Activated T-cell treated with anti-CD3 and anti-CD28 coated beads, Interleukin-2, amount 50 U/mL, for 24 hours (primary cell): ENCODE measurements around the gene MYO1D.
A peak's percentile ranks its signal among the peaks of the same experiment; 100 is the strongest.
"Not testable (repeated sequence)": the region's sequence is repeated elsewhere in the genome, so short reads cannot be mapped to it uniquely, and the experiment has no call there.

Source experiments
- DNase-seq: peaks from one replicate; pipeline ENCODE4 v3.0.0-alpha.2; 2020
- H3K27ac Mint-ChIP-seq: 2 replicates; pipeline ENCODE4 v1.8.0; 2020; ENCODE audit warnings: mild to moderate bottlenecking, mixed read lengths
- H3K27me3 Mint-ChIP-seq: 2 replicates; pipeline ENCODE4 v1.8.0; 2020; ENCODE audit warnings: mixed read lengths
- H3K36me3 Mint-ChIP-seq: 2 replicates; pipeline ENCODE4 v1.8.0; 2020; ENCODE audit warnings: low read depth, mixed read lengths
- H3K4me1 Mint-ChIP-seq: 2 replicates; pipeline ENCODE4 v1.8.0; 2020; ENCODE audit warnings: low read depth, mixed read lengths
- H3K4me3 Mint-ChIP-seq: 2 replicates; pipeline ENCODE4 v1.8.0; 2020; ENCODE audit warnings: mild to moderate bottlenecking, moderate library complexity, mixed read lengths
- H3K9me3 Mint-ChIP-seq: 2 replicates; pipeline ENCODE4 v1.8.0; 2020; ENCODE audit warnings: mixed read lengths

MYO1D gene

DNA sequence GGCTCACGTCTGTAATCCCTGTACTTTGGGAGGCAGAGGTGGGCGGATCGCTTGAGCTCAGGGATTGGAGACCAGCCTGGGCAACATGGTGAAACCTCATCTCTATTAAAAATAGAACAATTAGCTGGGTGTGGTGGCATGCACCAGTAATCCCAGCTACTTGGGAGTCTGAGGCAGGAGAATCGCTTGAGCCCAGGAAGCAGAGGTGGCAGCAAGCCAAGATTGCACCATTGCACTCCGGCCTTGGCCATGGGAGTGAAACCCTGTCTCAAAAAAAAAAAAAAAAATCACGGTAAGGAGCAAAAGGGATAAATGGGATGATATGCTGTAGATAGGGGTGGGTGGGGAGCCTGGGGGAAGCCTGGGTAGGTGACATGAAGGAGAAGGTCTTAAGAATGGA is 30.7 kb upstream of the MYO1D start:
- peaks cover 17% of the 10 kb centered on the region for H3K4me1 Mint-ChIP-seq

GRCh38 chr17:32904891-32905290 is 28.0 kb upstream of the MYO1D start:
- DNase-seq: no peak
- Mint-ChIP-seq H3K27me3 (peaks cover 31% of the 10 kb centered on the region), H3K4me3 (no peak overlapping the region), H3K27ac (no peak overlapping the region), H3K4me1 (peaks cover 17% of the 10 kb centered on the region), H3K36me3 (no peaks in the 10 kb centered on the region), H3K9me3 (no peaks in the 10 kb centered on the region)

More for the DNA sequence above, 30.7 kb upstream of the MYO1D start:
- Mint-ChIP-seq H3K9me3 (no peaks in the 10 kb centered on the region), H3K27me3 (peaks cover 30% of the 10 kb centered on the region), H3K4me3 (no peak overlapping the region), H3K27ac (no peak overlapping the region), H3K36me3 (no peaks in the 10 kb centered on the region)
- no peak for DNase-seq

DNA sequence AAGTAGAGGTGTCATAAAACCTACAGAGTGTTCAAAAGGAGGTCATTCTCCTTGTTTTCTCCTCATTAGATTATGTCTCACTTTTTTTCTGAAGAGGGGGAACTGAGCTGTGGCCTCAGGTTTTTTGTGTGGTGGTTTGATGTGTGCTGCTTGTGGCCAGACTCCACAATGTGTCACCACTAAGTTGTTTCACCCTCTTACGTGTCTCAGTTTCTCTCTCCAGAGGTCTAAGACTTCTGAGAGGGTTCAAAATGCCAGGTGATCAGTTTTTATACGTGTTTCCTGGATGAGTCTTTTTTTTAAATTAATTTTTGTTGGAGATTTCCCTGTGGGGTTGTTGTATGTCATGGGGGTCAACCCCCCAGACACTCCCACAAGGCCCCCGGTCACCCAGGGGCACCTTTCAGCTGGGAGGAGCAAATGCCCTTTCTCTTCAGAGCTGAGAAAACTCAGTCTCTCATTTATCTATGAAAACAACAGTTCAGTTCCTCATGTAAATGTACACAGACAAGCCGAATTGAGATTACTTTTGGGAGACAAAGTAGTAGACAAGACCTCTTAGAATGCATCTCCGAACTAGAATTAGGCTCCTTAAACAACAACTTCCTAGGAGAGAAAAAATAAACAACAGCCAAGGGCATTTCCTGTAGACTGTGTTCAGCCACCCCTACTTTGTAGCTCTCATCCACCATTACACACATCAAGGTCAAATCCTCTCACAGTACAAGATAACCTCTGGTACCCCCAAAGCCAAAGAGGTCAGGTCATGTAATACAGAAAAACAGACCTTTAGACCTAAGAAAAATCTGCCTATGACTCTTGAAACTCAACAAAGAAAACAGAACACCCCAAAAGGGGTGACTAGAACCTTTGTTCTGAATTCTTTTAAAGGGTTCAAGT is 27.1 kb upstream of the MYO1D start:
- Mint-ChIP-seq H3K4me3 (no peak overlapping the region), H3K27me3 (peaks cover 29% of the 10 kb centered on the region), H3K36me3 (no peaks in the 10 kb centered on the region), H3K27ac (peak overlapping the region; percentile 59), H3K4me1 (peaks cover 17% of the 10 kb centered on the region), H3K9me3 (no peaks in the 10 kb centered on the region)
- DNase-seq: no peak

- no peaks in the 10 kb centered on the region for H3K9me3 Mint-ChIP-seq
Observed at GRCh38 chr17:32901743-32902142, 24.8 kb upstream of the MYO1D start.

GRCh38 chr17:32899236-32900013 is 22.5 kb upstream of the MYO1D start:
- Mint-ChIP-seq H3K9me3 (no peaks in the 10 kb centered on the region), H3K4me1 (peaks cover 13% of the 10 kb centered on the region), H3K4me3 (no peak overlapping the region), H3K27me3 (peaks cover 23% of the 10 kb centered on the region), H3K36me3 (no peaks in the 10 kb centered on the region), H3K27ac (no peak overlapping the region)
- no peak for DNase-seq

More at GRCh38 chr17:32901743-32902142, 24.8 kb upstream of the MYO1D start:
- no peak overlapping the region for H3K27ac Mint-ChIP-seq
- peaks cover 43% of the 10 kb centered on the region for H3K27me3 Mint-ChIP-seq
- no peaks in the 10 kb centered on the region for H3K36me3 Mint-ChIP-seq
- H3K4me3 Mint-ChIP-seq: no peak overlapping the region
- no peak for DNase-seq
- H3K4me1 Mint-ChIP-seq: peaks cover 17% of the 10 kb centered on the region

DNA sequence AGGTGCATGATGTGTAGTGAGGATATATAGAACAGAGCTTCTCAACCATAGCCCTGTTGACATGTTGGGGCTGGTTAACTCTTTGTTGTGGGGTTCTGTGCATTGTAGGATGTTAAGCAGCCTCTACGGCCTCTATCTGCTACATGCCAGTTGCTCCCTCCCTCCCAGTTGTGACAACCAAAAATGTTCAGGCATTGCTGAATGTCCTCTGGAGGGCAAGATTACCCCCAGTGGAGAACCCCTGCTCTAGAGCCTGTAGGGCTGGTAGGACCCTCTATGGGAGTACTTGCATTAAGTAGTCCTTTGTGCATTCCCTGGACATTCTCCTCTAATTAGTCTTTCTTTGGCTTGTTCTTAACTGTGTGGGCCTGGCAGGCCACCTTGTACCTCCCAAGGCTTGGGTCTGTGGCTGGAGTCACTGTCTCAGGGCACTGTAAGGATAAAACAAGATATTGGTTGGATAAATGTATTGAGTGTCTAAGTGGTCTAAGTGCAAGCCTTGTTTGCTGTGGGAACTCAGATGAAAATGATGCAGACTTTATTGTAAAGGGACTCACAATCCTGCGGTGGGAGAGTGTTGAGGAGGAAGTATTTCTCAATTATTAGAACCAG is 19.8 kb upstream of the MYO1D start:
- H3K27ac Mint-ChIP-seq: no peak overlapping the region

DNA sequence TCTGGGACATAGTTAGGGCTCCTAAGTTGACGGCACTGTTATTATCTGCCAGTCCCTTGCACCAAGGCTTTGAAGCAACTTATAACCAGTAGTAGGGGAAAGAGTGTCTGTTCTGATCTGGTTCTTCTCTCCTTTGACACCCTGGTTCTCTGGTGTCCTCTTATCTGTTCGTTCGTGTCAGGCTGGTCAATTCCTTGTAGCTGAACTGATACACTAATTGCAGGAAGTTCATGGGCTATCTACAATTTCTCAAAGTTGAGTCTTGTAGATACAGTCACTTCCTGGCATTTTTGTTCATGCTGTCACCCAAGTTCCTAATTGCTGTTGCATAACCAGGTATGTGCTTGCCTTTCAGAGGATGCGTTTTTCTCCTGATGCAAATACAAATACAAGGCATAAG is 17.3 kb upstream of the MYO1D start:
- DNase-seq: no peak
- H3K27ac Mint-ChIP-seq: no peak overlapping the region
- H3K9me3 Mint-ChIP-seq: no peaks in the 10 kb centered on the region
- no peak overlapping the region for H3K4me3 Mint-ChIP-seq
- no peaks in the 10 kb centered on the region for H3K4me1 Mint-ChIP-seq
- peaks cover 16% of the 10 kb centered on the region for H3K27me3 Mint-ChIP-seq
- no peaks in the 10 kb centered on the region for H3K36me3 Mint-ChIP-seq

More for the DNA sequence above, 19.8 kb upstream of the MYO1D start:
- H3K4me3 Mint-ChIP-seq: no peak overlapping the region
- H3K27me3 Mint-ChIP-seq: peaks cover 19% of the 10 kb centered on the region
- H3K4me1 Mint-ChIP-seq: no peaks in the 10 kb centered on the region
- H3K9me3 Mint-ChIP-seq: no peaks in the 10 kb centered on the region
- no peaks in the 10 kb centered on the region for H3K36me3 Mint-ChIP-seq
- no peak for DNase-seq

DNA sequence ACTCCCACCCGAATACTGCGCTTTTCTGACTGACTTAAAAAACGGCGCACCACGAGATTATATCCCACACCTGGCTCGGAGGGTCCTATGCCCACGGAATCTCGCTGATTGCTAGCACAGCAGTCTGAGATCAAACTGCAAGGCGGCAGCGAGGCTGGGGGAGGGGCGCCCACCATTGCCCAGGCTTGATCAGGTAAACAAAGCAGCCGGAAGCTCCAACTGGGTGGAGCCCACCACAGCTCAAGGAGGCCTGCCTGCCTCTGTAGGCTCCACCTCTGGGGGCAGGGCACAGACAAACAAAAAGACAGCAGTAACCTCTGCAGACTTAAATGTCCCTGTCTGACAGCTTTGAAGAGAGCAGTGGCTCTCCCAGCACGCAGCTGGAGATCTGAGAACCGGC is 10.5 kb upstream of the MYO1D start:
- not testable (repeated sequence) for DNase-seq, H3K27ac Mint-ChIP-seq, H3K4me3 Mint-ChIP-seq, H3K9me3 Mint-ChIP-seq, H3K36me3 Mint-ChIP-seq
- Mint-ChIP-seq H3K27me3 (peaks cover 31% of the 10 kb centered on the region), H3K4me1 (peaks cover 11% of the 10 kb centered on the region)

- not testable (repeated sequence) for H3K36me3 Mint-ChIP-seq, H3K9me3 Mint-ChIP-seq, H3K27ac Mint-ChIP-seq, DNase-seq, H3K4me3 Mint-ChIP-seq
- Mint-ChIP-seq H3K4me1 (peaks cover 15% of the 10 kb centered on the region), H3K27me3 (peaks cover 33% of the 10 kb centered on the region)
Observed at GRCh38 chr17:32886951-32887350, 10.0 kb upstream of the MYO1D start.

DNA sequence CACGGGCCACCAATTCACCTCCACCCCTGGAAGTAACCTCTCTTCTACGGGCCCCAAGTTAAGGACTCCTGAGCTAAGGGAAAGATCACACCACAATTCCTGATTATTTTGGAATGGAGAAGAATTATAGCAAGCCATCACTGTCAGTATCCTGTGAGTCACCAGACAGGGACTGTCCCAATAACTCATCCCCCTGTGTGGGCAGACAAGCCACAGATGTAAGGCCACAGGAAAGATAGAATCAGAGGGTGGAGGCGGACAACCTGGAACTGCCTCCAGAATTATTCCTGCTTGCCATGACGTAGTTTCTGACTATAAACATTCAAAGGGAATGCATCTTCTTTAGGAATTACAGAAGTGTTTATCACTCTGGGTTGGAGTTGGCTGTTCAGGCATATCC is 5.8 kb upstream of the MYO1D start:
- Mint-ChIP-seq H3K27ac (no peak overlapping the region), H3K9me3 (no peaks in the 10 kb centered on the region), H3K4me3 (no peak overlapping the region), H3K27me3 (peaks cover 36% of the 10 kb centered on the region), H3K36me3 (no peaks in the 10 kb centered on the region), H3K4me1 (peaks cover 27% of the 10 kb centered on the region)
- no peak for DNase-seq

DNA sequence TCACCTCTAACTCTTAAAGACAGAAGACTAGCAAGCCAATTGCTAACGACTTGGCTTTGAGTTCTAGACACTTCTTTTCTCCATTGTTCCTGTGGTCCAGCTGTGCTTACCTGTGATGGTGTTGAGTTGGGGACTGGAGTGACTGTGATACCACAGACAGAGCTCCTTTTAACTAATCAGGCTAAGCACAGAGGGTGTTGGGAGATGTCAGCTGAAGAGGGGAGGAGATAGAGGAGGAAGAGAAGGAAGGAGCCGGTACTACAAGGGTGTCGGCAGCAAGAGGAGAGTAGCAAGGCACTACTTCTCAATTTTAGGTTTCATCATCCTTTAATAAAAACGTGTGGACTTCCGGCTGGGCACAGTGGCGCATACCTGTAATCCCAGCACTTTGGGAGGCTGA is 5.1 kb upstream of the MYO1D start:
- Mint-ChIP-seq H3K27me3 (peaks cover 36% of the 10 kb centered on the region), H3K9me3 (no peaks in the 10 kb centered on the region), H3K4me3 (no peak overlapping the region), H3K4me1 (peaks cover 32% of the 10 kb centered on the region), H3K27ac (no peak overlapping the region), H3K36me3 (no peaks in the 10 kb centered on the region)
- DNase-seq: no peak

- H3K36me3 Mint-ChIP-seq: no peaks in the 10 kb centered on the region
- H3K27ac Mint-ChIP-seq: no peak overlapping the region
- peaks cover 34% of the 10 kb centered on the region for H3K4me1 Mint-ChIP-seq
- H3K4me3 Mint-ChIP-seq: no peak overlapping the region
- H3K27me3 Mint-ChIP-seq: peaks cover 26% of the 10 kb centered on the region
- no peaks in the 10 kb centered on the region for H3K9me3 Mint-ChIP-seq
- no peak for DNase-seq
Observed at GRCh38 chr17:32880671-32881453, 3.9 kb upstream of the MYO1D start.

- no peak for DNase-seq
- H3K27ac Mint-ChIP-seq: no peak overlapping the region
- peaks cover 40% of the 10 kb centered on the region for H3K4me1 Mint-ChIP-seq
- no peaks in the 10 kb centered on the region for H3K36me3 Mint-ChIP-seq
- H3K9me3 Mint-ChIP-seq: no peaks in the 10 kb centered on the region
- peaks cover 13% of the 10 kb centered on the region for H3K27me3 Mint-ChIP-seq
- no peak overlapping the region for H3K4me3 Mint-ChIP-seq
Observed at GRCh38 chr17:32879134-32879533, 2.2 kb upstream of the MYO1D start.

DNA sequence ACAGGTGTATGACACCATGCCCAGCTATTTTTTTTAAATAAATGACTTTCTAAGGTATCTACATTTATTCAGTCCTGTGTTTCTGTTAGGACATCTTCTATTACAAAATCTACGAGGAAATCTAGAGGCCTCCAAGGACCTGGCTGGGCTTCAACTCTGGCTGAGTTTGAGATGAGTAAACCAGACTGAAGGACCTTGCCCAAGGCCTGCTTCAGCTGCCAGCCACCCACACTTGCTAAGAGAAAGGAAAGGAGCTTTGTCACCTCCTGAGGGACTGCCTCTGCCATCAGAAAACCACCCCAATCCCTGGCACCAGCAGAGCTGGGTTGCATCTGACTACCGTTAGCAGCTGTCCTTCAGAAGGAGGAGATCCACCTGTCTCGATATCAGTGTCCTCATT is 1.3 kb upstream of the MYO1D start:
- no peaks in the 10 kb centered on the region for H3K36me3 Mint-ChIP-seq
- no peaks in the 10 kb centered on the region for H3K9me3 Mint-ChIP-seq
- H3K27me3 Mint-ChIP-seq: peaks cover 8% of the 10 kb centered on the region
- DNase-seq: no peak
- H3K4me1 Mint-ChIP-seq: peaks cover 40% of the 10 kb centered on the region
- no peak overlapping the region for H3K4me3 Mint-ChIP-seq
- no peak overlapping the region for H3K27ac Mint-ChIP-seq
